Calu3 (cell line): Measurements from ENCODE around the gene CELF5. TPM values are rescaled to one million over a fixed set of nuclear protein-coding genes. Genes with fewer than 3 reads are reported as not detected.
"Not testable (repeated sequence)": the region's sequence is repeated elsewhere in the genome, so short reads cannot be mapped to it uniquely, and the experiment has no call there.

ENCODE experiments used
- BruUV-seq: library from RNA; stranded (reverse); fragments of 400-500 nt; replicated peaks from 2 replicates; lab custom pipeline; 2021; lab: Mats Ljungman, UMichigan
- CTCF ChIA-PET: fragments of 300-600 bp; sonication (Branson Sonifier 250); formaldehyde crosslinking; loops from one replicate; lab custom pipeline; 2022; ENCODE audit warnings: antibody characterized with exemption; lab: Charles Lee
- DNase-seq: peaks from one replicate; pipeline ENCODE4 v3.0.0; 2022
- H3K27ac Mint-ChIP-seq: one replicate; pipeline ENCODE4 v1.8.0; 2022; ENCODE audit warnings: mixed read lengths; ENCODE audit not compliant: unreplicated experiment
- H3K27me3 Mint-ChIP-seq: one replicate; pipeline ENCODE4 v1.8.0; 2022; ENCODE audit warnings: mixed read lengths; ENCODE audit not compliant: unreplicated experiment
- H3K36me3 Mint-ChIP-seq: one replicate; pipeline ENCODE4 v1.8.0; 2022; ENCODE audit warnings: mild to moderate bottlenecking, moderate library complexity, mixed read lengths; ENCODE audit not compliant: insufficient read depth, unreplicated experiment
- H3K4me1 Mint-ChIP-seq: one replicate; pipeline ENCODE4 v1.8.0; 2022; ENCODE audit warnings: mild to moderate bottlenecking, low read depth, mixed read lengths; ENCODE audit not compliant: unreplicated experiment
- H3K4me3 Mint-ChIP-seq: one replicate; pipeline ENCODE4 v1.8.0; 2022; ENCODE audit warnings: mild to moderate bottlenecking, low read depth, moderate library complexity, mixed read lengths; ENCODE audit not compliant: unreplicated experiment
- H3K9me3 Mint-ChIP-seq: one replicate; pipeline ENCODE4 v1.8.0; 2022; ENCODE audit warnings: low read depth, mixed read lengths; ENCODE audit not compliant: unreplicated experiment
- CTCF ChIP-seq: fragments of 200-600 bp; IDR thresholded peaks from one replicate; pipeline ENCODE4 v1.8.0; 2022; ENCODE audit warnings: antibody characterized with exemption; ENCODE audit not compliant: unreplicated experiment
- intact Hi-C: fragments of 100-400 bp; cut with micrococcal nuclease; formaldehyde crosslinking; loops from one replicate; pipeline ENCODE4 v1.10.0; 2022; ENCODE audit not compliant: unreplicated experiment
- total RNA-seq: library from RNA; stranded (reverse); gene quantifications from 2 replicates; pipeline ENCODE4 v1.2.3, GENCODE V29; 2022

CELF5 gene
- total RNA-seq, 1 experiment from 2014 or later, result 0.40 TPM

DNA sequence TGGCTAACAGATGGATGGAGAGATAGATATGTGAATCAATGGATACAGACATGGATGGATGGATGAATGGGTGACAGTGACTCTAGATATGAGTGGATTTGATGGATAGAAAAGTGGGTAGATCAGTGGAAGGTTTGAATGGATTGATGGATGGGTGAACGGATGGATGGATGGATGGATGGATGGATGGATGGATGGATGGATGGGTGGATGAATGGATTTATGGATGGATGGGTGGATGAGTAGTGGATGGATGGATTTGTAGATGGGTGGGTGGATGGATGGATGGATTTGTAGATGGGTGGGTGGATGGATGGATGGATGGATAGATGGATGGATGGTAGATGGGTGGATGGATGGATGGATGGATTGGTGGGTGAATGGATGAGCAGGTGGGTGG is 6.8 kb downstream of the CELF5 start:
- Mint-ChIP-seq H3K9me3 (no peaks in the 10 kb centered on the region), H3K4me3 (no peak overlapping the region), H3K36me3 (peaks cover 5% of the 10 kb centered on the region), H3K4me1 (no peaks in the 10 kb centered on the region), H3K27ac (no peak overlapping the region), H3K27me3 (peaks cover 38% of the 10 kb centered on the region)
- CTCF ChIA-PET, result no interaction called here
- intact Hi-C loops, result no loop called here
- no TSS peak for BruUV-seq
- no peak for TF ChIP-seq CTCF
- no peak for DNase-seq

- TF ChIP-seq CTCF, result no peak
- no TSS peak for BruUV-seq
- Mint-ChIP-seq H3K4me3 (no peak overlapping the region), H3K27me3 (peaks cover 40% of the 10 kb centered on the region), H3K36me3 (peaks cover 5% of the 10 kb centered on the region), H3K9me3 (no peaks in the 10 kb centered on the region), H3K4me1 (no peaks in the 10 kb centered on the region), H3K27ac (no peak overlapping the region)
- no peak for DNase-seq
- intact Hi-C loops, result no loop called here
- CTCF ChIA-PET, result no interaction called here
These were observed 8.7 kb downstream of the CELF5 start for GRCh38 chr19:3233116-3233515.

- no peak for DNase-seq
- no peak overlapping the region for H3K27ac Mint-ChIP-seq
- H3K4me3 Mint-ChIP-seq, result no peak overlapping the region
- peaks cover 5% of the 10 kb centered on the region for H3K36me3 Mint-ChIP-seq
- intact Hi-C loops, result no loop called here
- peaks cover 40% of the 10 kb centered on the region for H3K27me3 Mint-ChIP-seq
- H3K9me3 Mint-ChIP-seq, result no peaks in the 10 kb centered on the region
- TF ChIP-seq CTCF, result no peak
- no TSS peak for BruUV-seq
- CTCF ChIA-PET, result interaction anchor here (1.0 kb wide), 1 partner anchor 51 kb away, joined by 7 read pairs; no protein-coding TSS in a partner anchor
- no peaks in the 10 kb centered on the region for H3K4me1 Mint-ChIP-seq
These were observed 9.4 kb downstream of the CELF5 start for GRCh38 chr19:3233831-3234230.

GRCh38 chr19:3234800-3235199 is 10.3 kb downstream of the CELF5 start:
- no peaks in the 10 kb centered on the region for H3K4me1 Mint-ChIP-seq
- peak; percentile 26 for DNase-seq
- intact Hi-C loops, result no loop called here
- TF ChIP-seq CTCF, result no peak
- no peak overlapping the region for H3K4me3 Mint-ChIP-seq
- H3K9me3 Mint-ChIP-seq, result no peaks in the 10 kb centered on the region
- no TSS peak for BruUV-seq
- H3K36me3 Mint-ChIP-seq, result no peaks in the 10 kb centered on the region
- CTCF ChIA-PET, result interaction anchor here (1.0 kb wide), 1 partner anchor 50 kb away, joined by 7 read pairs; no protein-coding TSS in a partner anchor
- peaks cover 47% of the 10 kb centered on the region for H3K27me3 Mint-ChIP-seq
- H3K27ac Mint-ChIP-seq, result no peak overlapping the region

GRCh38 chr19:3235604-3236003 is 11.1 kb downstream of the CELF5 start:
- H3K36me3 Mint-ChIP-seq, H3K27ac Mint-ChIP-seq, BruUV-seq, CTCF ChIA-PET, intact Hi-C loops, DNase-seq, H3K4me3 Mint-ChIP-seq, H3K9me3 Mint-ChIP-seq, H3K4me1 Mint-ChIP-seq: not testable (repeated sequence)
- peaks cover 55% of the 10 kb centered on the region for H3K27me3 Mint-ChIP-seq
